ENCODE measurements around the gene ANKS3.
A peak's percentile ranks its signal among the peaks of the same experiment; 100 is the strongest.

Gene ANKS3

GRCh38 chr16:4734063-4734729 is at the start of gene ANKS3, which contains the start of gene DNAAF8:
TSS of gene ANKS3 (minus strand) at chr16:4734271. CDS start at chr16:4730149, 4,122 bp downstream.
TSS of gene DNAAF8 (plus strand) at chr16:4734537. CDS start at chr16:4736515, 1,978 bp downstream.
- peak; percentile 74 for DNase-seq

- DNase-seq = no peak
These were observed 49.3 kb upstream of the ANKS3 start for GRCh38 chr16:4783251-4783950.

GRCh38 chr16:4780235-4780634 is 46.2 kb upstream of the ANKS3 start:
- no peak for DNase-seq

DNA sequence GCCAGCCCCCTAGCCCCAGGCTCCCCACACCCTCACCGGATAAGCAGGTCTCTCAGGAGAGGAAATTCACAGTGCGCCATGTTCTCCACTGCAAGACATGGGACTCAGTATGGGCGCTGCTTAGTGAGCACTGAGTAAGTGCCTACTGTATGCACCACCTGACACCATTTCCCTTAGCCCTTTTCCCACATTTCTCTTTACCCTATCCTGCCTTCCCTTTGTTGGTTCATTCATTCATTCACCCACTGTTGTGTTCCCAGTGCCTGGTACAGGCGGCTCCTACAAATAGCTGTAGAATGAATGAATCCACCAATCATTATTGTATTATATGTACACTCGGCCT is 44.0 kb upstream of the ANKS3 start:
- DNase-seq = no peak

- no peak for DNase-seq
These were observed 43.4 kb upstream of the ANKS3 start for GRCh38 chr16:4777339-4778049.

DNA sequence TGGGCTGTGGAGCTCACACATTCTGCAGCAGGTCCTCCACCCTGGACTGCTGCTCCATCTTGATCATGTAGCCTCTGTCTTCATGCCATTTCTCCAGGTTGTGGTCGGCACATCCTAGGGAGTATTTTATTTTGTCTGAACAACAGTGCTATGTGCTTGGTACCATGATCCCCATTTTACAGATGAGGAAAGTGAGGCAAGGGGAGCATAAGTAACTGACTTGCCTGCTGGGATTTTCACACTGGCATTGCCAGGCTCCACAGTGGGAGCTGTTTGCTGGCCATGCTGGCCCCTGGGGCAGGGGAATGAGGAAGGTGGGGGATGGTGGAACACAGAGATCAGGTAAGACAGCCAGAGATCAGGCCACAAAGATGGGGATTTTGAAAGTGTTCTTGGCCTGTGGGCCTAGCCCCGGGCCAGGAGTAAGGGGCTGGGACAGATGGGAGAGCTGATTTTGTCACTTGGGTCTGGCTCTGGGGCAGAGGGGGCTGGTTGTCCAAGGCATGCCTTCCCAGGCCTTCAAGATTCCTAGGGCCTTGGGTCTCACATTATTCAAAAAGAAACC is 42.2 kb upstream of the ANKS3 start:
- DNase-seq = no peak

DNA sequence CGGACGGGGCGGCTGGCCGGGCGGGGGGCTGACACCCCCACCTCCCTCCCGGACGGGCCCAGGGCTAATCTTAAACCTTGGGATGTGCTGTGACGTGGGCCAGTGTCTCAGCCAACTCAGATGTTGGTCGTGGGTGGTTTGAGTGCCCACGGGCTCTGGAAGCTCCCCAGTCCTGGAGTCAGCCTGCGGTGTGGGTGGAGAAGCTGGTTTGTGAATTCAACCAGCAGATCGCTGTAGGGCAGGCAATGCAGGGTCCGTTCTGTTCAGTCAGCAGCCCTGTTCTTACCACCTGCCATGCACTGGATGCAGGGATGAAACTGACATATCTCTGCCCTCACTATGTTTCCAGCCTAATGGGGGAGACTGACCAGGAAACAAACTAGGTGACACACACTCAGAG is 40.9 kb upstream of the ANKS3 start:
- no peak for DNase-seq

DNA sequence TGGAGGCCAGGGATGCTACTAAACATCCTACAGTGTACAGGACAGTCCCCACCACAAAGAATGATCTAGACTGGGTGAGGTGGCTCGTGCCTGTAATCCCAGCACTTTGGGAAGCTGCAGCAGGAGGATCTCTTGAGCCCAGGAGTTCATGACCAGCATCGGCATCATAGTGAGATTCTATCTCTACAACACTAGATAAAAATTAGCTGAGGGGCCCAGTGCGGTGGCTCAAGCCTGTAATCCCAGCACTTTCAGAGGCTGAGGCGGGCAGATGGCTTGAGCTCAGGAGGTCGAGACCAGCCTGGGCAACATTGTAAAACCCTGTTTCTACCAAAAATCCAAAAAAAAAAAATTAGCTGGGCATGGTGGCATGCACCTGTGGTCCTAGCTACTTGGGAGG is 38.3 kb upstream of the ANKS3 start:
- DNase-seq = no peak

- no peak for DNase-seq
These were observed 37.6 kb upstream of the ANKS3 start for GRCh38 chr16:4771646-4772045.

DNA sequence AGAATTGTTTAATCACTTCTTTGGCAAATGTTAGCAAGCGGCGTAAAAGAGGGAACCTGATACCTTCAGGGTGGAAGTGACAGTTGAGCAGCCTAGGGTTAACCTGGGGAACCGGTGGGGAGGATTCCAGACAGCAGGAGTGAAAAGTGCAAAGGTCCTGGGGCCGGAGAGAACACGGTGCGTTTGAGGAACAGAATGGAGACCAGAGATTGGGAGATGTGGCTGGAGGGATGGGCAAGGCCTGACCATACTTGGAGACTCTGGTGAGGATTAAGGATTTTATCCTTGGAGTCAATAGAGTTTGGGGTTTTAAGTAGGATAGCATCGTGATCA is 35.2 kb upstream of the ANKS3 start:
- no peak for DNase-seq

- peak; percentile 89 to 92 for DNase-seq
These were observed 34.7 kb upstream of the ANKS3 start for GRCh38 chr16:4768549-4769305.

- peak in 1 of 2 donors; percentile 16 for DNase-seq
These were observed 33.9 kb upstream of the ANKS3 start for GRCh38 chr16:4767872-4768548.

DNA sequence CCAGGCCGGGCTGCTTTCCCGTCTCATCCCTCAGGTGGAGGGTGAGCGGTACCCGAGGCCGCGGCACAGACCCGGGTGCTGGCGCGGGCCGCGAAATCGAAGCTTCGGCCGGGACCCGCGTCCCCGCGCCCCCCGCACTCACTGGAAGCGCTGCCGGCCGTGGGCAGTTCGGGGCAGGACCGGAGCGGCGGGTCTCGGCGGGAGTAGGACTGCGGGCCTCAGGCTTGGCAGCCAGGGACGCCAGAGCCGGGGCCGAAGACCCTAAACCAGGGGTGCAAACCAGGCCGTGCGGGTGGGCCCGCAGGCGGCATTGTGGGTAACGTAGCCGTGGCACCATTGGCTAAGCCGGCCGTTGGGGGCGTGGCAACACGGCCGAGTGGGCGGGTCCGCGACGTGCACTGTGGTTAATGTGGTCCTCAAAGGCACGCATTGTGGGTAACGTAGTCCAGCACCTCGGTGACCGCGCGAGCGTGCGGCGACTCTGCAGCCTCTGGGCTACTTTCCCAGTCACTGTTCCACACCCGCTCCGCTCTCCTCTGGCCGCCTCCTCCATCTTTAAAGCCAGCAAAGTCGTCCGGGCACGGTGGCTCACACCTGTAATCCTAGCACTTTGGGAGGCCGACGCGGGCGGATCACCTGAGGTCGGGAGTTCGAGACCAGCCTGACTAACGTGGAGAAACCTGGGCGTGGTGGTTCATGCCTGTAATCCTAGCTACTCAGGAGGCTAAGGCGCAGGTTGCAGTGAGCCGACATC is 33.0 kb upstream of the ANKS3 start, which contains the start of gene ZNF500:
TSS of gene ZNF500 (minus strand) at position 288 of the 754 bp plus-strand sequence. CDS start 1,184 bp downstream, outside the sequence.
- peak; percentile 98 to 99 for DNase-seq

- DNase-seq = no peak
These were observed 31.7 kb upstream of the ANKS3 start for GRCh38 chr16:4765511-4766474.

GRCh38 chr16:4763791-4764190 is 29.7 kb upstream of the ANKS3 start:
- no peak for DNase-seq

- DNase-seq = no peak
These were observed 28.1 kb upstream of the ANKS3 start for GRCh38 chr16:4762205-4762604.

GRCh38 chr16:4760221-4760910 is 26.3 kb upstream of the ANKS3 start:
- no peak for DNase-seq

GRCh38 chr16:4755687-4756086 is 21.6 kb upstream of the ANKS3 start:
- DNase-seq = no peak

GRCh38 chr16:4754865-4755264 is 20.8 kb upstream of the ANKS3 start:
- no peak for DNase-seq

- no peak for DNase-seq
These were observed 19.2 kb upstream of the ANKS3 start for GRCh38 chr16:4753227-4753626.

Measured in stimulated activated CD4-positive, alpha-beta T cell treated with anti-CD3 and anti-CD28 coated beads, Interleukin-2, amount 100 ng/mL, for 48 hours (primary cell).